Thyroid gland (tissue), 4 donors: Measurements from ENCODE around the gene MRPL2.

ENCODE experiments used
- POLR2A ChIP-seq, 2 donors: fragments of 450-650 bp; IDR thresholded peaks; one replicate each; pipeline ENCODE4 v1.6.1; 2017; ENCODE audit warnings: antibody characterized with exemption in 2 of 2, mild to moderate bottlenecking in 2 of 2, moderate library complexity in 1 of 2
- TF ChIP-seq, protein P1 (sequence below), 6 experiments: fragments of 200-600 bp in 3 of 6; fragments of 450-650 bp in 3 of 6; sonication (generic) in 3 of 6; IDR thresholded peaks; one replicate each; pipeline ENCODE4 v1.5.1; 2016 to 2019; ENCODE audit warnings: antibody characterized with exemption in 6 of 6, mild to moderate bottlenecking in 2 of 6, inconsistent platforms in 1 of 6, moderate library complexity in 1 of 6

DNA sequence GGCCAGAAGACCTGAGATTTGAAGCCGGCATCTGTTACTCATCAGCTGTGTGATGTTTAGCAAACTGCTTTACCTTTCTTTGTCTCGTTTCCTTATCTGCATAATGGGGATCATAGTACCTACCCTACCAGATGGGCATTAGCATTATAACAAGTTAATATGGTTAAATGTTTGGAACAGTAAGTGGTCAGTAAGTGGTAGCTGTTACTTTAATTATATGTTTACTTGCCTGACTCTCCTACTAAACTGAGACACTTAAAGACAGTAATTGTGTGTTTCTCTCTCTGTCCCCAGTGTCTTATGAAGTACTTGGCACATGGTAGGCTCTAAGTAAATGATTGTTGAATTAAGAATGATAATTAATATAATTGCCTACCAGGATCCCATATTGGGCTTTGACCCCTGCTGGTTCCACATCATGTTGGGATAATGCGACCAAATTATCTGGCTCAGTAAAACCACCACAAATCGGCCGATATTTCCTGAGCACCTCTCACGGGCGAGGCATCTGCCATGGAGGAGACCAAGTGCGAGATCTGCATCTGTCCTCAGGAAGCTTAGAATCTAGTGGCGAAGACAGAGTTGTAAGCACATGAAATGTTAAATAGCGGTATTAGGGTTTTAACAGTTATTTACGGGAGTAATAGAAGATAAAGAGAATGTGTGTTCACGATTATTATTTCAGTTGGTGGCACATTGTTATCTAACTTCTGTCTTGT is 48.3 kb upstream of the MRPL2 start:
- no peak for TF ChIP-seq POLR2A (IDR thresholded peaks at IDR 0.05)
- TF ChIP-seq, protein P1, sequence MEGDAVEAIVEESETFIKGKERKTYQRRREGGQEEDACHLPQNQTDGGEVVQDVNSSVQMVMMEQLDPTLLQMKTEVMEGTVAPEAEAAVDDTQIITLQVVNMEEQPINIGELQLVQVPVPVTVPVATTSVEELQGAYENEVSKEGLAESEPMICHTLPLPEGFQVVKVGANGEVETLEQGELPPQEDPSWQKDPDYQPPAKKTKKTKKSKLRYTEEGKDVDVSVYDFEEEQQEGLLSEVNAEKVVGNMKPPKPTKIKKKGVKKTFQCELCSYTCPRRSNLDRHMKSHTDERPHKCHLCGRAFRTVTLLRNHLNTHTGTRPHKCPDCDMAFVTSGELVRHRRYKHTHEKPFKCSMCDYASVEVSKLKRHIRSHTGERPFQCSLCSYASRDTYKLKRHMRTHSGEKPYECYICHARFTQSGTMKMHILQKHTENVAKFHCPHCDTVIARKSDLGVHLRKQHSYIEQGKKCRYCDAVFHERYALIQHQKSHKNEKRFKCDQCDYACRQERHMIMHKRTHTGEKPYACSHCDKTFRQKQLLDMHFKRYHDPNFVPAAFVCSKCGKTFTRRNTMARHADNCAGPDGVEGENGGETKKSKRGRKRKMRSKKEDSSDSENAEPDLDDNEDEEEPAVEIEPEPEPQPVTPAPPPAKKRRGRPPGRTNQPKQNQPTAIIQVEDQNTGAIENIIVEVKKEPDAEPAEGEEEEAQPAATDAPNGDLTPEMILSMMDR (IDR thresholded peaks at IDR 0.05) = no peak
